Gastrocnemius medialis (tissue), 4 donors: ENCODE results near the gene ITIH3. TPM values are rescaled to one million over a fixed set of nuclear protein-coding genes. Genes with fewer than 3 reads are reported as not detected.
"Not testable (repeated sequence)": the region's sequence is repeated elsewhere in the genome, so short reads cannot be mapped to it uniquely, and the experiment has no call there.

ENCODE experiments used
- ATAC-seq, 2 donors: fragments of 150-250 bp; one replicate each; pipeline ENCODE4 v1.9.1; 2016
- DNase-seq, 2 donors: peaks; one replicate each; pipeline ENCODE4 v3.0.0-alpha.2; 2019
- H3K27ac ChIP-seq, 4 donors: fragments of 200-600 bp; sonication (generic); 1 replicate in 1 of 4; 2 replicates in 3 of 4; pipeline ENCODE4 v1.5.1; 2016 to 2018; ENCODE audit warnings: mild to moderate bottlenecking in 2 of 4, moderate library complexity in 1 of 4
- H3K27me3 ChIP-seq, 3 donors: fragments of 200-600 bp; sonication (generic) in 2 of 3; 1 replicate in 1 of 3; 2 replicates in 2 of 3; pipeline versions ENCODE4 v1.5.1 to v1.6.0; 2016 to 2019; ENCODE audit warnings: mild to moderate bottlenecking in 1 of 3, moderate library complexity in 1 of 3
- H3K36me3 ChIP-seq, 2 donors: fragments of 200-600 bp; sonication (generic) in 1 of 2; one replicate each; pipeline ENCODE4 v1.5.1; 2017 to 2018
- H3K4me1 ChIP-seq, 2 donors: fragments of 200-600 bp; sonication (generic) in 1 of 2; one replicate each; pipeline ENCODE4 v1.5.1; 2016 to 2017; ENCODE audit warnings: mild to moderate bottlenecking in 2 of 2
- H3K4me3 ChIP-seq, 4 donors: fragments of 200-600 bp; sonication (generic) in 3 of 4; 1 replicate in 1 of 4; 2 replicates in 3 of 4; pipeline ENCODE4 v1.5.1; 2016 to 2019; ENCODE audit warnings: mild to moderate bottlenecking in 2 of 4
- H3K9me3 ChIP-seq, 3 donors: fragments of 200-600 bp; sonication (generic) in 2 of 3; 1 replicate in 1 of 3; 2 replicates in 2 of 3; pipeline ENCODE4 v1.5.1; 2016 to 2019
- POLR2A ChIP-seq, 2 donors: fragments of 450-650 bp; IDR thresholded peaks; one replicate each; pipeline ENCODE4 v1.6.1; 2017; ENCODE audit warnings: antibody characterized with exemption in 2 of 2, mild to moderate bottlenecking in 2 of 2, moderate library complexity in 2 of 2
- in situ Hi-C, 4 donors: fragments of 200-750 bp; cut with MboI; loops; one replicate each; pipeline versions ENCODE4 v1.15.0 to v1.8.0; 2017; ENCODE audit warnings: low sequenced_read_pairs in 4 of 4
- intact Hi-C: fragments of 100-400 bp; cut with DNase I; formaldehyde crosslinking; loops from one replicate; pipeline ENCODE4 v1.15.1; 2023; ENCODE audit warnings: low total_unique reads
- total RNA-seq, 4 donors: library from RNA; depleted of rRNA; stranded (reverse); fragments of >200 nt; gene quantifications; one replicate each; pipeline versions ENCODE4 v1.1.0 to v1.2.3, GENCODE V29; 2016
- TF ChIP-seq, protein P1 (sequence below), 5 experiments: fragments of 450-650 bp in 3 of 5; fragments of 200-600 bp in 2 of 5; sonication (generic) in 2 of 5; IDR thresholded peaks in 4 of 5; conservative IDR thresholded peaks in 1 of 5; 1 replicate in 4 of 5; 2 replicates in 1 of 5; pipeline ENCODE4 v1.5.1; 2016 to 2019; ENCODE audit warnings: antibody characterized with exemption in 5 of 5, mild to moderate bottlenecking in 3 of 5, moderate library complexity in 3 of 5

Gene ITIH3
- total RNA-seq, 4 donors from 2014 or later: 0.66 to 3.1 (median 1.5) TPM

DNA sequence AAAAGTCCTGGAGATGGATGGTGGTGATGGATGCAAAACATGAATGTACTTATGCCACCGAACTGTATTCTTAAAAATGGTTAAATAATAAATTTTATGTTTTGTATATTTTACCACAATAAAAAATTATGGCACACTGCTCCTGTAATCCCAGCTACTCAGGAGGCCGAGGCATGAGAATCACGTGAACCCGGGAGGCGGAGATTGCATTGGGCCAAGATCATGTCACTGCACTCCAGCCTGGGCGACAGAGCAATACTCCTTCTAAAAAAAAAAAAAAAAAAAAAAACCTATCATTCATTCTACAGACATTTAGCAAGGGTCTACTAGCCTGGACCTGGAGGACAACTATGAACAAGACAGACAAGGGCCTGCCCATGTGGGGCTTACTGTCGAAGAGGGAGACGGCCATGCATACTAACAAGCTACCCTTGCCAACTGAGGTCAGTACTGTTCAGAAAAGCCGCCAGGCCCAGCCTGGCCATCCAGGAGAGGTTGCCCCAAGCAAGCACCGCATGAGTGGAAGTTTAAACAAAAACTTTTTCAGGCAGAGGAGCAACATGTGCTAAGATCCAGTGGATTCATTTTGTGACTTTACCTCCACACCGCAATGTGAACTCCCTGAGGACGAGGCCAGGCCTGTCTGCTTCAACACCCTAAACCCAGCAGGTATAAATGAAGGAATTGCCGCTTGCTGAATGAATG lies 21.1 kb upstream of the ITIH3 start:
- no peak overlapping the region for H3K4me3 ChIP-seq
- ATAC-seq (no peak), DNase-seq (no peak)
- peaks cover 12 to 16% of the 10 kb centered on the region in 2 donors for H3K4me1 ChIP-seq
- H3K36me3 ChIP-seq: no peaks in the 10 kb centered on the region
- H3K9me3 ChIP-seq: no peaks in the 10 kb centered on the region
- in situ Hi-C loops: no loop called here
- H3K27ac ChIP-seq: no peak overlapping the region
- TF ChIP-seq POLR2A (IDR thresholded peaks at IDR 0.05): no peak
- TF ChIP-seq, protein P1, sequence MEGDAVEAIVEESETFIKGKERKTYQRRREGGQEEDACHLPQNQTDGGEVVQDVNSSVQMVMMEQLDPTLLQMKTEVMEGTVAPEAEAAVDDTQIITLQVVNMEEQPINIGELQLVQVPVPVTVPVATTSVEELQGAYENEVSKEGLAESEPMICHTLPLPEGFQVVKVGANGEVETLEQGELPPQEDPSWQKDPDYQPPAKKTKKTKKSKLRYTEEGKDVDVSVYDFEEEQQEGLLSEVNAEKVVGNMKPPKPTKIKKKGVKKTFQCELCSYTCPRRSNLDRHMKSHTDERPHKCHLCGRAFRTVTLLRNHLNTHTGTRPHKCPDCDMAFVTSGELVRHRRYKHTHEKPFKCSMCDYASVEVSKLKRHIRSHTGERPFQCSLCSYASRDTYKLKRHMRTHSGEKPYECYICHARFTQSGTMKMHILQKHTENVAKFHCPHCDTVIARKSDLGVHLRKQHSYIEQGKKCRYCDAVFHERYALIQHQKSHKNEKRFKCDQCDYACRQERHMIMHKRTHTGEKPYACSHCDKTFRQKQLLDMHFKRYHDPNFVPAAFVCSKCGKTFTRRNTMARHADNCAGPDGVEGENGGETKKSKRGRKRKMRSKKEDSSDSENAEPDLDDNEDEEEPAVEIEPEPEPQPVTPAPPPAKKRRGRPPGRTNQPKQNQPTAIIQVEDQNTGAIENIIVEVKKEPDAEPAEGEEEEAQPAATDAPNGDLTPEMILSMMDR (IDR thresholded peaks at IDR 0.05 in 4 of 5, conservative IDR thresholded peaks at IDR 0.05 in 1 of 5): no peak
- no peaks in the 10 kb centered on the region for H3K27me3 ChIP-seq
- intact Hi-C loops: loop anchor here (5.0 kb wide), 2 partner anchors 124 to 214 kb away; partner anchors contain the start of gene STIMATE

DNA sequence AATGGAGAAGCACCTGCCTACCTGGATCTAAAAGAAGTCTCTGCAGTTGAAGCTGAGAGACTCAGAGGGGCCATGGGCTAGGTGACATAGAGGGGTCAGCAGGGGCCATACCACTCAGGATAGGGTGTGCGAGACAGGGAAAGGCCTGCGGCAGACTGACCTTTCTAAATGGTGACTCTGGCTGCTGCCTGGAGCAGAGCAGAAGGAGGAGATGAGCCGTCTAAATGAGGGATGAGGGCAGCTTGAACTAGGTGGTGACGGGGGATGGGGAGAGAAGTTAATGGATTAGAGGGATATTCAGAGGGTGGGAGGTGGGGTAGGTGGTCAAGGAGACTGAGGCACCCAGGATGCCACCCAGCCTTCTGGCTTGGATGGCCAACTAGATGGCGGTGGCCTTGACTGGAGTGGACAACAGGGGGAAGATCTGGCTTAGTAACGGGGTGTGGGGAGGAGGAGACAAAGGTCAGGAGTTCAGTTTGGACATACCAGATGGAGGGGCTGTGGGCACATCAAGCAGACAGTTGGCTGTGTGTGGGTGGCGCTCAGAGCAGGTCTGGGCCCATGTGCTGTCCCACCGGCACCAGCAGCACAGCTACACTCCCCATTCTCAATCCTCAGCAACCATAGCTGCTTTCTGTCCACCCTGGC lies 20.4 kb upstream of the ITIH3 start:
- in situ Hi-C loops: no loop called here

DNA sequence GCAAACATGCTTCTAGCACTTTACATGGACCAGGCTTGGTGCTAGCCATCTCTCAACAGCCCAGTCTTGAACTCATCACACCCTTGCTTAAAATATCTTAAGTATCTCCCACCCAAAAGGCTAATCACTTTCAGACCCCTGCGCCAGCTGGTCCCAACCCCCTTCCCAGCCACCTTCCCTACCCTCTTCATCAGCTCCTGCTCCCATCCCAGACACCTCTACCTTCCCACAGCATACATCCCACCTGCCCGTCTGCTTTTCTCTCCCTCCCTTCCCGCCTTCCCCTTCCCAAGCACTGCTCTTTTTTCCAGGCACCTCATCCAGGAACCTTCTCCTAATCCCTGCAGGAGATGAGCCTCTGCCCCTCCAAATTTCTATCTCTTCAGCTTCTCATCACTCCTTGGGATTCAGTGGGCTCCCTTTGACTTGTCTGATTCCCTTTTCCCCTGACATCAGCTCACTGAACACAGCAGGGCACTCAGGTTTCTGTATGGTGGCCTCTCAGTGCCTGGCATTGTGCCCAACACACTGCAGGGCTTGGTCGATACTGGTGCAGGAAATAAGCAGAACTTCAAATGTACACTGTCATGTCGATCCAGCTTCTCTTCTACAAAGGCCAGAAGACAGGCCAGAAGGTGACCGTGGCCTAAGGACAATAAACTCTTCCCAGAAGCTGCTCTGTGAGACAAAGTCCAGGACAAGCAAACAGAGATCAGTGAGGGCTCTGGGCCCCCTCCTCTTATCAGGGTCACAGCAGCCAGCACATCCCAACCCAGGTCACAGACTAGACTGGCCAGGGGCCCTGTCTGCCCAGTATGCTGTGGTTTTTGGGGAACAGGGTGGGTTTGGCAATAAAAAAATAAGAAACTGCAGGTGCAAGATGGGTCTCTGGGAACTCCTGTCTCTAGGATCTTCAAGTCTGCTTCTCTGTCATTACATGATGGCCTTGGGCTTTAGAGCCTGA lies 19.4 kb upstream of the ITIH3 start:
- DNase-seq: no peak

More for the DNA sequence above, 20.4 kb upstream of the ITIH3 start:
- TF ChIP-seq, protein P1 (IDR thresholded peaks at IDR 0.05 in 4 of 5, conservative IDR thresholded peaks at IDR 0.05 in 1 of 5): no peak
- TF ChIP-seq POLR2A (IDR thresholded peaks at IDR 0.05): no peak
- H3K4me3 ChIP-seq: no peak overlapping the region
- intact Hi-C loops: loop anchor here (5.0 kb wide), 2 partner anchors 123 to 213 kb away; partner anchors contain the start of gene STIMATE
- H3K4me1 ChIP-seq: peaks cover 12 to 16% of the 10 kb centered on the region in 2 donors
- no peaks in the 10 kb centered on the region for H3K27me3 ChIP-seq
- DNase-seq (no peak), ATAC-seq (no peak)
- H3K36me3 ChIP-seq: no peaks in the 10 kb centered on the region
- H3K27ac ChIP-seq: no peak overlapping the region
- no peaks in the 10 kb centered on the region for H3K9me3 ChIP-seq

DNA sequence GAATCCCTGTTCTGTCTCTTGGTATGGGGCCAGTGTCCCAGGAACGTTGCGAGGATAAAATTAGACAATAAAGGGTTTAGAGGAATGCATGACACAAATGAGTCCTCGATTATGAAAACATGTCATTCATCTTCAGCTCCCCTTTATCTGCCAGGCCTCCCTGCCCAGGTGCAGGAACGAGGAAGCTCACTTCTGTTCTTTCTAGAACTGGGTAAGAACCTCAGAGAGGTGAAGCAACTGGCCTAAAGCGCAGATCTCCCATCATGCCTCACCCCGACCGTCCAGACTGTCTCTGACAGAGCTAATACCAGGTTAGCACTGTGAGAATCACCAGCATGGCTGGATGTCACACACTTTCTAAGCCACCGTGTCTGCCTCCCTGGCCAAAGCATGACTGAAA lies 18.7 kb upstream of the ITIH3 start:
- H3K27ac ChIP-seq: no peak overlapping the region
- H3K4me3 ChIP-seq: no peak overlapping the region
- no peaks in the 10 kb centered on the region for H3K9me3 ChIP-seq
- ATAC-seq: no peak
- in situ Hi-C loops: no loop called here
- DNase-seq: no peak
- no peaks in the 10 kb centered on the region for H3K27me3 ChIP-seq
- H3K36me3 ChIP-seq: no peaks in the 10 kb centered on the region
- TF ChIP-seq, protein P1 (IDR thresholded peaks at IDR 0.05 in 4 of 5, conservative IDR thresholded peaks at IDR 0.05 in 1 of 5): no peak
- TF ChIP-seq POLR2A (IDR thresholded peaks at IDR 0.05): no peak
- peaks cover 6 to 7% of the 10 kb centered on the region in 2 donors for H3K4me1 ChIP-seq
- intact Hi-C loops: no loop called here

More for the DNA sequence above, 19.4 kb upstream of the ITIH3 start:
- no peak overlapping the region for H3K27ac ChIP-seq
- no peaks in the 10 kb centered on the region for H3K9me3 ChIP-seq
- in situ Hi-C loops: no loop called here
- intact Hi-C loops: loop anchor here (5.0 kb wide), 2 partner anchors 122 to 212 kb away; partner anchors contain the start of gene STIMATE
- no peak overlapping the region for H3K4me3 ChIP-seq
- no peak for TF ChIP-seq POLR2A (IDR thresholded peaks at IDR 0.05)
- TF ChIP-seq, protein P1 (IDR thresholded peaks at IDR 0.05 in 4 of 5, conservative IDR thresholded peaks at IDR 0.05 in 1 of 5): no peak
- H3K27me3 ChIP-seq: no peaks in the 10 kb centered on the region
- no peak for ATAC-seq
- H3K4me1 ChIP-seq: peaks cover 6 to 7% of the 10 kb centered on the region in 2 donors
- no peaks in the 10 kb centered on the region for H3K36me3 ChIP-seq

DNA sequence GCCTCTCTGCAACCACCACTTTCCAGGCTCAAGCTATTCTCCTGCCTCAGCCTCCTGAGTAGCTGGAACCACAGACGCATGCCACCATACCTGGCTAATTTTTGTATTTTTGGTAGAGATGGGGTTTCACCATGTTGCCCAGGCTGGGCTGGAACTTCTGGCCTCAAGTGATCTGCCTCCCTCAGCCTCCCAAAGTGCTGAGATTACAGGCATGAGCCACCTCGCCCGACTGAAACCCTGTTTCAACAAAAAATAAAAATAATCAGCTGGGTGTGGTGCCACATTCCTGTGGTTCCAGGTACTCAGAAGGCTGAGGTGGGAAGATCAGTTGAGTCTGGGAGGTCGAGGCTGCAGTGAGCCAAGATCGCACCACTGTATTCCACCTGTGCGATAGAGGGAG lies 18.1 kb upstream of the ITIH3 start:
- H3K4me1 ChIP-seq, H3K27ac ChIP-seq, H3K27me3 ChIP-seq, in situ Hi-C loops, H3K9me3 ChIP-seq, intact Hi-C loops, DNase-seq, H3K4me3 ChIP-seq, ATAC-seq, H3K36me3 ChIP-seq: not testable (repeated sequence)
